Astrocyte (in vitro differentiated cells and primary cell): ENCODE data around the gene TATDN2. TPM values are rescaled to one million over a fixed set of nuclear protein-coding genes. Genes with fewer than 3 reads are reported as not detected.

Source experiments
- DNase-seq: peaks from one replicate; pipeline ENCODE4 v3.0.0-alpha.2; 2010; ENCODE audit warnings: low read depth
- FAIRE-seq: peaks from 2 replicates; lab custom pipeline; 2011; peaks lifted over from hg19 to GRCh38; lab: Jason Lieb, UNC
- H2AFZ ChIP-seq: 2 replicates; pipeline ENCODE4 v1.6.0; 2012; ENCODE audit warnings: low read depth, low read length, inconsistent platforms
- H3K27ac ChIP-seq: 2 replicates; pipeline ENCODE4 v1.5.1; 2011; ENCODE audit warnings: low read depth, low read length, inconsistent platforms
- H3K27me3 ChIP-seq: 2 replicates; pipeline ENCODE4 v1.6.0; 2011; ENCODE audit warnings: low read length, inconsistent platforms; ENCODE audit not compliant: insufficient read depth
- H3K36me3 ChIP-seq: 2 replicates; pipeline ENCODE4 v1.5.1; 2011; ENCODE audit warnings: low read length, inconsistent platforms; ENCODE audit not compliant: insufficient read depth
- H3K4me1 ChIP-seq: 2 replicates; pipeline ENCODE4 v1.5.1; 2011; ENCODE audit warnings: low read length, inconsistent platforms; ENCODE audit not compliant: insufficient read depth
- H3K4me2 ChIP-seq: 2 replicates; pipeline ENCODE4 v1.6.0; 2012; ENCODE audit warnings: low read length, inconsistent platforms
- H3K4me3 ChIP-seq: 2 replicates; pipeline ENCODE4 v1.5.1; 2011; ENCODE audit warnings: low read depth, mild to moderate bottlenecking, low read length, inconsistent platforms; ENCODE audit not compliant: insufficient read depth
- H3K79me2 ChIP-seq: 2 replicates; pipeline ENCODE4 v1.6.0; 2012; ENCODE audit warnings: mild to moderate bottlenecking, low read length, inconsistent platforms; ENCODE audit not compliant: insufficient read depth
- H3K9ac ChIP-seq: 2 replicates; pipeline ENCODE4 v1.6.0; 2012; ENCODE audit warnings: mild to moderate bottlenecking, low read length, inconsistent platforms
- H3K9me3 ChIP-seq: 2 replicates; pipeline ENCODE4 v1.5.1; 2012; ENCODE audit warnings: low read depth, mild to moderate bottlenecking, low read length, inconsistent platforms; ENCODE audit not compliant: insufficient read depth
- H4K20me1 ChIP-seq: 2 replicates; pipeline ENCODE4 v1.6.0; 2012; ENCODE audit warnings: low read length, inconsistent platforms; ENCODE audit not compliant: insufficient read depth
- H3K27ac Mint-ChIP-seq: one replicate; pipeline ENCODE4 v1.8.0; 2021; ENCODE audit warnings: mild to moderate bottlenecking, mixed read lengths; ENCODE audit not compliant: unreplicated experiment
- H3K27me3 Mint-ChIP-seq: one replicate; pipeline ENCODE4 v1.8.0; 2021; ENCODE audit warnings: low read depth, mixed read lengths; ENCODE audit not compliant: unreplicated experiment
- H3K36me3 Mint-ChIP-seq: one replicate; pipeline ENCODE4 v1.8.0; 2021; ENCODE audit warnings: low read depth, mixed read lengths; ENCODE audit not compliant: unreplicated experiment
- H3K4me1 Mint-ChIP-seq: one replicate; pipeline ENCODE4 v1.8.0; 2021; ENCODE audit warnings: low read depth, mixed read lengths; ENCODE audit not compliant: unreplicated experiment
- H3K4me3 Mint-ChIP-seq: one replicate; pipeline ENCODE4 v1.8.0; 2021; ENCODE audit warnings: mild to moderate bottlenecking, moderate library complexity, mixed read lengths; ENCODE audit not compliant: unreplicated experiment
- H3K9me3 Mint-ChIP-seq: one replicate; pipeline ENCODE4 v1.8.0; 2021; ENCODE audit warnings: mild to moderate bottlenecking, mixed read lengths; ENCODE audit not compliant: unreplicated experiment
- CTCF ChIP-seq: IDR thresholded peaks from 2 replicates; pipeline ENCODE4 v1.5.1; 2011; ENCODE audit warnings: low read depth, mild to moderate bottlenecking, inconsistent platforms, low read length, moderate library complexity; ENCODE audit not compliant: insufficient read depth
- EZH2 ChIP-seq: IDR thresholded peaks from 2 replicates; pipeline ENCODE4 v1.6.1; 2012; ENCODE audit warnings: mild to moderate bottlenecking, low read length, inconsistent platforms; ENCODE audit not compliant: insufficient read depth
- total RNA-seq: library from RNA; stranded (reverse); gene quantifications from 2 replicates; pipeline ENCODE4 v1.2.1, GENCODE V29; 2021

TATDN2 gene
- total RNA-seq, 1 donor from 2014 or later, result 29.5 TPM

DNA sequence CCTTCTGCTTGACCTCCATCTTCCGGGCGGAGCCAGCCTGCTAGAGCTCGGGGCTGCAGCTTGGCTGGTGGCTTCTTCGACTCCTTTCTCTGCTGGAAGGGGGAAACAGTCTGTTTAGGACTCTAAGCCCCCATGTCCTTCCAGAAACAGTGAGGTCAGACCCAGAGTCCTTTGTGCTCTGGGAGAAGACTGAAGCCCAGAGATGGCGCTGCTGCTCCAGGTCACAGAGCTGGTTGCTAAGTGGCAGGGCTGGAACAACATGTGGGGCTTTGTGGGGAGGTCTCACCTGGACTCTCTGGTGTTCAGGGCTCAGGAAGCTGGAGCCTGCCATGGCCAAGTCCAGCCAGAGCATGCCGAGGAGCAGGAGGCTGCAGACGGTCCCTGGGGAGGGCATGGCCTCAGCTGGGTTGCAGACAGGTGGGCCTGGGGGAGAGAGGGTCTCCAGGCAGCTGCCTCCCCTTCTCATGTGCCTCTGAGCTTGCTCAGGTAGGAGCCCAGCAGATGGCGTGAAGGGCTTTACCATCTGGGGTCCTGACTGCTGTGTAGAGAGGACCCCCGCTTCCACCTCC lies 41.6 kb downstream of the TATDN2 start:
- H3K27ac ChIP-seq, result no peak overlapping the region
- FAIRE-seq, result no peak
- H3K79me2 ChIP-seq, result no peaks in the 10 kb centered on the region
- H3K36me3 Mint-ChIP-seq, result peaks cover 32% of the 10 kb centered on the region
- TF ChIP-seq EZH2, result no peak
- TF ChIP-seq CTCF, result no peak
- no peak for DNase-seq
- H3K9me3 ChIP-seq, result no peaks in the 10 kb centered on the region
- H3K9ac ChIP-seq, result no peak overlapping the region
- no peaks in the 10 kb centered on the region for H3K27me3 ChIP-seq
- peaks cover 4% of the 10 kb centered on the region for H4K20me1 ChIP-seq
- no peak overlapping the region for H3K27ac Mint-ChIP-seq
- H3K27me3 Mint-ChIP-seq, result no peaks in the 10 kb centered on the region
- peaks cover 17% of the 10 kb centered on the region for H3K4me1 ChIP-seq
- peaks cover 6% of the 10 kb centered on the region for H3K36me3 ChIP-seq
- H3K4me2 ChIP-seq, result no peak overlapping the region
- H3K4me3 ChIP-seq, result no peak overlapping the region
- no peak overlapping the region for H3K4me3 Mint-ChIP-seq
- H2AFZ ChIP-seq, result no peak overlapping the region
- H3K9me3 Mint-ChIP-seq, result no peaks in the 10 kb centered on the region
- H3K4me1 Mint-ChIP-seq, result peaks cover 24% of the 10 kb centered on the region

DNA sequence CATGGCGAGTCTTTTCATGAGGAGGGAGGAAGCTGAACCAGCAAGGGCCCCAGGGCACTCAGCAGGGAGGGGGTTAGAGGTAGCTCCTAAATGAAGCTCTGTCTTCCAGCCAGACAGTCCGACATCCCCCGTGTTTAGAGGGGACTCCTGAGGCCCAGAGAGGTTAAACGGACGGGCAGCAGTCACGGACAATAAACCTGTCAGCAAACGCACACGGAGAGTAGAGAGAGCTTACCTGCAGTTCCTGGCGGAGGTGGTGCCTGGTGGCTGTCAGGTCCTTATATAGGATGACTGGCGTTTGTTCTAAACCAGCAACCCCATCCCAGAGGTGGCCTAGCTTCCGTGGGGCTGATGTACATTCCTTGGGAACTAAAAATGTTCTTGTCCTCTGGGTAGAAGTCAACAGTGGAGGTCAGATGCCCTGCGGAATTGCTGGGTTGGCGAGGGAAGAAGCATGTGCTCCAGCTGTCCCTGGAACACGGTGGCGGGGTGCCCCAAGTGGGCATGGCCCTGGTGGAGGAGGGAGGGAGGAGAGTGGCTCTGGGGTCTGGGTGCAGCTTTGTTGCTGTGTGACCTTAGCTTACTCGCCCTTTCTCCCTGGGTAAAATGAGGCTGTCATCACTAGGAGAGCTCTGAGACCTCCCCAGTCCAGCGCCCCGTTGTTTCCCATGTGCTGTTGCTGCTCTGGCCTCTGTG lies 42.4 kb downstream of the TATDN2 start:
- peaks cover 17% of the 10 kb centered on the region for H3K4me1 Mint-ChIP-seq
- H3K36me3 Mint-ChIP-seq, result peaks cover 32% of the 10 kb centered on the region
- Histone ChIP-seq H3K27me3 (no peaks in the 10 kb centered on the region), H3K4me1 (peaks cover 17% of the 10 kb centered on the region), H3K9me3 (no peaks in the 10 kb centered on the region), H3K36me3 (peaks cover 6% of the 10 kb centered on the region), H3K79me2 (no peaks in the 10 kb centered on the region), H3K27ac (no peak overlapping the region), H3K9ac (no peak overlapping the region), H3K4me3 (no peak overlapping the region), H4K20me1 (peaks cover 4% of the 10 kb centered on the region), H3K4me2 (no peak overlapping the region), H2AFZ (no peak overlapping the region)
- H3K4me3 Mint-ChIP-seq, result no peak overlapping the region
- FAIRE-seq (no peak), DNase-seq (no peak)
- H3K27ac Mint-ChIP-seq, result no peak overlapping the region
- no peaks in the 10 kb centered on the region for H3K9me3 Mint-ChIP-seq
- H3K27me3 Mint-ChIP-seq, result no peaks in the 10 kb centered on the region
- no peak for TF ChIP-seq CTCF
- no peak for TF ChIP-seq EZH2

DNA sequence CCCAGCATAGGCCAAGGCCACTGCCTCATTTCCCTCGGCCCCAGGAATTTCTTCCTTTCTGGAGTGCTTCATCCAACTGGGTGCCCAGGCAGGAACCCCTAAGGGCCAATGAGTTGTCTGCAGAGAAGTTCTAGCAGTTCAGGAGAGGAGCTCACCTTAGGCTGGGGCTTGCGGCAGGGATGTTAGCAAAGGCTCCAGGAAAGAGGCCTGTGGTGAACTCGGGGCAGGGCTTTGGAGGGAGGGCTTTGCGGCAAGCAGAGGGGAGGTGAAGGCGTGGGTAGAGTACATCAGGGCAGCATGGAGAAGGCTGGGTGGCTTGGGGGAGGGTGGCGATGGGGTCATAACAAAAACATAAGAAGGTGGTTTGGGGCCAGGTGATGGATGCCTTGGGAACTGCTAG lies 43.4 kb downstream of the TATDN2 start:
- H3K9me3 Mint-ChIP-seq, result no peaks in the 10 kb centered on the region
- FAIRE-seq (no peak), DNase-seq (no peak)
- Histone ChIP-seq H4K20me1 (peaks cover 4% of the 10 kb centered on the region), H3K79me2 (no peaks in the 10 kb centered on the region), H3K4me1 (peaks cover 16% of the 10 kb centered on the region), H2AFZ (no peak overlapping the region), H3K36me3 (peaks cover 6% of the 10 kb centered on the region), H3K9ac (no peak overlapping the region), H3K27ac (no peak overlapping the region), H3K4me2 (no peak overlapping the region), H3K4me3 (no peak overlapping the region), H3K27me3 (no peaks in the 10 kb centered on the region), H3K9me3 (no peaks in the 10 kb centered on the region)
- no peak overlapping the region for H3K27ac Mint-ChIP-seq
- H3K27me3 Mint-ChIP-seq, result no peaks in the 10 kb centered on the region
- peaks cover 32% of the 10 kb centered on the region for H3K36me3 Mint-ChIP-seq
- H3K4me1 Mint-ChIP-seq, result peaks cover 10% of the 10 kb centered on the region
- TF ChIP-seq CTCF, result no peak
- no peak for TF ChIP-seq EZH2
- no peak overlapping the region for H3K4me3 Mint-ChIP-seq
